CD4-positive, alpha-beta T cell (primary cell): ENCODE data around the gene CD82. TPM values are rescaled to one million over a fixed set of nuclear protein-coding genes. Genes with fewer than 3 reads are reported as not detected.

Experiments used
- ATAC-seq: fragments of 200-7000 bp; cut with Tn5 transposase; one replicate; pipeline ENCODE4 v1.10.0; 2022; ENCODE audit warnings: mild to moderate bottlenecking; ENCODE audit not compliant: poor library complexity
- CTCF ChIA-PET: fragments of 350-600 bp; sonication (Branson Sonifier 250); formaldehyde crosslinking; loops from one replicate; lab custom pipeline; 2021; ENCODE audit warnings: antibody characterized with exemption, inconsistent platforms; lab: Charles Lee
- POLR2A ChIA-PET: fragments of 350-600 bp; sonication (Branson Sonifier 250); formaldehyde crosslinking; loops from one replicate; lab custom pipeline; 2021; ENCODE audit warnings: antibody characterized with exemption, inconsistent platforms; lab: Charles Lee
- DNase-seq, 14 experiments: peaks; one replicate each; pipeline ENCODE4 v3.0.0-alpha.2; 2013 to 2020; ENCODE audit warnings: mixed read lengths in 2 of 14
- H3K27ac ChIP-seq, 2 donors: one replicate each; pipeline versions ENCODE4 v1.5.1 to v1.7.0; 2013; ENCODE audit warnings: low read length in 2 of 2, low read depth in 1 of 2, mild to moderate bottlenecking in 1 of 2
- H3K27me3 ChIP-seq, 2 experiments: 1 replicate in 1 of 2; 2 replicates in 1 of 2; pipeline versions ENCODE4 v1.6.1 to v1.7.0; 2013; ENCODE audit warnings: low read length in 2 of 2, control low read depth in 1 of 2, mild to moderate bottlenecking in 1 of 2, moderate library complexity in 1 of 2; ENCODE audit not compliant: insufficient read depth in 2 of 2, control insufficient read depth in 1 of 2
- H3K36me3 ChIP-seq: one replicate; pipeline ENCODE4 v1.6.1; 2013; ENCODE audit warnings: low read length, control low read depth; ENCODE audit not compliant: insufficient read depth
- H3K4me1 ChIP-seq: one replicate; pipeline ENCODE4 v1.6.1; 2013; ENCODE audit warnings: low read length, control low read depth; ENCODE audit not compliant: insufficient read depth
- H3K4me3 ChIP-seq: one replicate; pipeline ENCODE4 v1.5.1; 2013; ENCODE audit warnings: mild to moderate bottlenecking, low read length, moderate library complexity
- H3K9me3 ChIP-seq, 2 experiments: 1 replicate in 1 of 2; 2 replicates in 1 of 2; pipeline versions ENCODE4 v1.6.1 to v1.7.0; 2013; ENCODE audit warnings: low read length in 2 of 2, mild to moderate bottlenecking in 2 of 2, control low read depth in 1 of 2, moderate library complexity in 1 of 2; ENCODE audit not compliant: control insufficient read depth in 1 of 2, insufficient read depth in 1 of 2
- H3K27ac Mint-ChIP-seq: one replicate; pipeline ENCODE4 v1.8.0; 2020; ENCODE audit warnings: mixed read lengths
- H3K27me3 Mint-ChIP-seq: one replicate; pipeline ENCODE4 v1.8.0; 2021; ENCODE audit warnings: mixed read lengths
- H3K36me3 Mint-ChIP-seq: one replicate; pipeline ENCODE4 v1.8.0; 2021; ENCODE audit warnings: low read depth, mixed read lengths
- H3K4me1 Mint-ChIP-seq: one replicate; pipeline ENCODE4 v1.8.0; 2021; ENCODE audit warnings: low read depth, mixed read lengths
- H3K4me3 Mint-ChIP-seq: one replicate; pipeline ENCODE4 v1.8.0; 2020; ENCODE audit warnings: mild to moderate bottlenecking, mixed read lengths
- H3K9me3 Mint-ChIP-seq: one replicate; pipeline ENCODE4 v1.8.0; 2020; ENCODE audit warnings: mixed read lengths
- intact Hi-C, 2 experiments: fragments of 100-400 bp; cut with DNase I in 1 of 2; cut with micrococcal nuclease in 1 of 2; formaldehyde crosslinking; loops; one replicate each; pipeline versions ENCODE4 v1.15.1 to v1.9.0; 2023 to 2025; cut with DNase I, micrococcal nuclease
- total RNA-seq, 174 experiments: library from RNA in 2 of 174; stranded (reverse) in 2 of 174; gene quantifications; one replicate each; pipeline ENCODE4 v1.2.3 and lab custom pipeline; 2021 to 2026
- TF ChIP-seq, protein P1 (sequence below): fragments of 200-600 bp; IDR thresholded peaks from one replicate; pipeline ENCODE4 v1.8.0; 2022; ENCODE audit warnings: antibody characterized with exemption, mild to moderate bottlenecking

The CD82 gene
- total RNA-seq, 2 experiments from 2014 or later, result 33.8 to 37.3 TPM

DNA sequence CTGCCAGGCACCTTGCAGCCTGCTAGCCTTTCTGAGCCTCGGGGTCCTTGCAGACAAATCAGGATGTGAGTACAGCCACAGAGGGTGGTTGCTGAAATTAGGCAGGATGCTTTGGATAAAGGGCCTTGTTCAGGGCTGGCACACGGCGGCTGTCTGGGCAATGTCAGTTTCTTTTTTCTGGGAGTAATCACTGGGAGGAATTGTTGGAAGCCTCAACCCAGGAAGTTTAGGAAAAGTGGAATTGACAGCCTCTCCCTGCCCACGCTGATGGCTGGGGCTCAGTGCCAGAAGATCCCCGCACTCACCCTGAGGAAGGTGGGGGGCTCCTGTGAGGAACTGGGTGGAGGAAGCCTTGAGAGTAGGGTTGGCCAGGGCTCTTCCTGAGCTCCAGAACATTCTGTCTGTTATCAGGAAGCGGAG, 37.4 kb downstream of the CD82 start:
- no peak overlapping the region for H3K4me3 Mint-ChIP-seq
- peaks cover 61% of the 10 kb centered on the region for H3K36me3 ChIP-seq
- peaks cover 43% of the 10 kb centered on the region for H3K4me1 Mint-ChIP-seq
- TF ChIP-seq, protein P1, sequence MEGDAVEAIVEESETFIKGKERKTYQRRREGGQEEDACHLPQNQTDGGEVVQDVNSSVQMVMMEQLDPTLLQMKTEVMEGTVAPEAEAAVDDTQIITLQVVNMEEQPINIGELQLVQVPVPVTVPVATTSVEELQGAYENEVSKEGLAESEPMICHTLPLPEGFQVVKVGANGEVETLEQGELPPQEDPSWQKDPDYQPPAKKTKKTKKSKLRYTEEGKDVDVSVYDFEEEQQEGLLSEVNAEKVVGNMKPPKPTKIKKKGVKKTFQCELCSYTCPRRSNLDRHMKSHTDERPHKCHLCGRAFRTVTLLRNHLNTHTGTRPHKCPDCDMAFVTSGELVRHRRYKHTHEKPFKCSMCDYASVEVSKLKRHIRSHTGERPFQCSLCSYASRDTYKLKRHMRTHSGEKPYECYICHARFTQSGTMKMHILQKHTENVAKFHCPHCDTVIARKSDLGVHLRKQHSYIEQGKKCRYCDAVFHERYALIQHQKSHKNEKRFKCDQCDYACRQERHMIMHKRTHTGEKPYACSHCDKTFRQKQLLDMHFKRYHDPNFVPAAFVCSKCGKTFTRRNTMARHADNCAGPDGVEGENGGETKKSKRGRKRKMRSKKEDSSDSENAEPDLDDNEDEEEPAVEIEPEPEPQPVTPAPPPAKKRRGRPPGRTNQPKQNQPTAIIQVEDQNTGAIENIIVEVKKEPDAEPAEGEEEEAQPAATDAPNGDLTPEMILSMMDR, result no peak
- H3K4me3 ChIP-seq, result no peak overlapping the region
- no peak for DNase-seq
- H3K36me3 Mint-ChIP-seq, result peaks cover 56% of the 10 kb centered on the region
- ChIA-PET CTCF (no interaction called here), POLR2A (no interaction called here)
- no peak for ATAC-seq
- no peaks in the 10 kb centered on the region for H3K9me3 Mint-ChIP-seq
- H3K9me3 ChIP-seq, result no peaks in the 10 kb centered on the region
- no peaks in the 10 kb centered on the region for H3K27me3 Mint-ChIP-seq
- peaks cover 42% of the 10 kb centered on the region for H3K4me1 ChIP-seq
- intact Hi-C loops, result no loop called here
- peak overlapping the region in 1 of 2 donors; percentile 21 for H3K27ac ChIP-seq
- H3K27ac Mint-ChIP-seq, result no peak overlapping the region
- no peaks in the 10 kb centered on the region for H3K27me3 ChIP-seq

DNA sequence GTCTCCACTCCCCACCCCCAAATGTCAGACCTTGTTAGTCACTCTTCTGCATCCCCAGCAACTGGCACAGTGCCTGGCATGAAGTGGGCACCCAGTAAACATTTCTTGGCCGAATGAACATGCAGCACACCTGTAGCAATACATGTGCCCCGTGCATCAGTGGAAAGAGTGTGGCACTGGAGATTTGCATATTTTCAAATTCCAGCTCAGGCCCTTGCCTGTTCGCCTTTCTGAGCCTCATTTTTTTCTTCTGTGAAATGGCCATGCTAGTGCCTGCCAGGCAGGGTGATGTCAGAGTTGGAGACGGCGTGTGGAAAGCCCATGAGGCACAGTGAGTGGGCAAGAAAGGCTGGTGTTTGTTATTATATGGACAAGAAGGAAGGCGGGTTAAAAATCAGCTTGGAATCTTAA, 38.7 kb downstream of the CD82 start:
- Mint-ChIP-seq H3K4me1 (peaks cover 46% of the 10 kb centered on the region), H3K27ac (no peak overlapping the region), H3K4me3 (no peak overlapping the region), H3K36me3 (peaks cover 62% of the 10 kb centered on the region), H3K9me3 (no peaks in the 10 kb centered on the region), H3K27me3 (no peaks in the 10 kb centered on the region)
- H3K9me3 ChIP-seq, result no peaks in the 10 kb centered on the region
- intact Hi-C loops, result no loop called here
- DNase-seq, result no peak
- ChIA-PET POLR2A (no interaction called here), CTCF (interaction anchor here (1.8 kb wide), 1 partner anchor 13 kb away, joined by 5 read pairs; no protein-coding TSS in a partner anchor)
- ATAC-seq, result no peak
- TF ChIP-seq, protein P1, result no peak
- H3K36me3 ChIP-seq, result peaks cover 66% of the 10 kb centered on the region
- H3K27me3 ChIP-seq, result no peaks in the 10 kb centered on the region
- H3K27ac ChIP-seq, result no peak overlapping the region
- no peak overlapping the region for H3K4me3 ChIP-seq
- H3K4me1 ChIP-seq, result peaks cover 45% of the 10 kb centered on the region

DNA sequence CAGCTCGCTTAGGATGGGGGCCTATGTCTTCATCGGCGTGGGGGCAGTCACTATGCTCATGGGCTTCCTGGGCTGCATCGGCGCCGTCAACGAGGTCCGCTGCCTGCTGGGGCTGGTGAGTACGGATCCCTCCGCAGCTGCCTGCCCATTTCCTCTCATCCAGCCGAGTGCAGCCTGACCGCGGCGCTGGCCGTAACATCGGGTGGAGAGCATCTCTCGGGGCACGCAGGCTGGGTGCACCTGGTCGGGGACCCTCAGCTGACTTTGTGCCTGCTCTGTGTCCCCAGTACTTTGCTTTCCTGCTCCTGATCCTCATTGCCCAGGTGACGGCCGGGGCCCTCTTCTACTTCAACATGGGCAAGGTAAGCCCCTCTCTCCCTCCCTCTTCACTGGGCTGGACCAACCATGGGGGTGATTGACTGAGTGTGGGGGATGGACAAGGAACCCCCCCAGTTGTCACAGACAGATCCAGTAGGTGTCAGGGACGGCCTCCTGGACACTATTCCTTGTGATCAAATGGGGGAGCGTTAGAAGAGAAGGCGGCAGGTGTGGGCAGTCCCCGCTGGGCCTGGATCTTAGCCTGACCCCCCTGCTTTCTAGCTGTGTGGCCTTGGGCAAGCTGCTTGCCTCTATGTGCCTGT, 39.7 kb downstream of the CD82 start:
- DNase-seq (no peak), ATAC-seq (no peak)
- H3K4me3 ChIP-seq, result no peak overlapping the region
- TF ChIP-seq, protein P1, result no peak
- H3K9me3 ChIP-seq, result no peaks in the 10 kb centered on the region
- H3K4me1 ChIP-seq, result peaks cover 46% of the 10 kb centered on the region
- H3K27ac ChIP-seq, result no peak overlapping the region
- Mint-ChIP-seq H3K9me3 (no peaks in the 10 kb centered on the region), H3K4me3 (no peak overlapping the region), H3K27ac (no peak overlapping the region), H3K36me3 (peaks cover 55% of the 10 kb centered on the region), H3K4me1 (peaks cover 51% of the 10 kb centered on the region), H3K27me3 (no peaks in the 10 kb centered on the region)
- no peaks in the 10 kb centered on the region for H3K27me3 ChIP-seq
- ChIA-PET POLR2A (no interaction called here), CTCF (interaction anchor here (1.8 kb wide), 1 partner anchor 12 kb away, joined by 5 read pairs; no protein-coding TSS in a partner anchor)
- H3K36me3 ChIP-seq, result peaks cover 60% of the 10 kb centered on the region
- intact Hi-C loops, result no loop called here
